ENCODE results near the gene GSTM3. TPM values are rescaled to one million over a fixed set of nuclear protein-coding genes. Genes with fewer than 3 reads are reported as not detected.

Gene GSTM3
- total RNA-seq, 1 experiment from 2014 or later: not detected

DNA sequence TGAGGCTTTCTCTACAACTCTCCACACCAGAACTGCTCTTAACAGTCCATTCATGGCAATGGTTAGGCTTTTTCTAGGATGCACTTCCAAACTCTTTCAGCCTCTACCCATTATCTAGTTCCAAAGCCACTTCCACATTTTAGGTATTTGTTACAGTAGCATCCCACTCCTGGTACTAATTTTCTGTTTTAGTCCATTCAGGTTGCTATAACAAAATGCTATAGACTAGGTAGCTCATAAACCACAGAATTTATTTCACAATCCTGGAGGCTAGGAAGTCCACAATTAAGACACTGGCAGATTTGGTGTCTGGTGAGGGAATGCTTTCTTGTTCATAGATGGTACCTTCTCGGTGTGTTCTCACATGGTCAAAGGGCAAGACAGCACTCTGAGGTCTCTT, 40.1 kb upstream of the GSTM3 start:
- H3K27me3 Mint-ChIP-seq (ENCODE audit: insufficient read depth, unreplicated experiment): no peaks in the 10 kb centered on the region
- H3K4me3 Mint-ChIP-seq (ENCODE audit: unreplicated experiment): no peak overlapping the region
- CTCF ChIA-PET: interaction anchor here (0.7 to 25.8 kb wide), 6 partner anchors 8 to 235 kb away, joined by 3 to 969 read pairs (median 10); partner anchors contain the start of gene AHCYL1
- H3K4me1 Mint-ChIP-seq (ENCODE audit: insufficient read depth, unreplicated experiment): peaks cover 18% of the 10 kb centered on the region
- H3K36me3 Mint-ChIP-seq (ENCODE audit: insufficient read depth, unreplicated experiment): no peaks in the 10 kb centered on the region
- TF ChIP-seq, protein P1, sequence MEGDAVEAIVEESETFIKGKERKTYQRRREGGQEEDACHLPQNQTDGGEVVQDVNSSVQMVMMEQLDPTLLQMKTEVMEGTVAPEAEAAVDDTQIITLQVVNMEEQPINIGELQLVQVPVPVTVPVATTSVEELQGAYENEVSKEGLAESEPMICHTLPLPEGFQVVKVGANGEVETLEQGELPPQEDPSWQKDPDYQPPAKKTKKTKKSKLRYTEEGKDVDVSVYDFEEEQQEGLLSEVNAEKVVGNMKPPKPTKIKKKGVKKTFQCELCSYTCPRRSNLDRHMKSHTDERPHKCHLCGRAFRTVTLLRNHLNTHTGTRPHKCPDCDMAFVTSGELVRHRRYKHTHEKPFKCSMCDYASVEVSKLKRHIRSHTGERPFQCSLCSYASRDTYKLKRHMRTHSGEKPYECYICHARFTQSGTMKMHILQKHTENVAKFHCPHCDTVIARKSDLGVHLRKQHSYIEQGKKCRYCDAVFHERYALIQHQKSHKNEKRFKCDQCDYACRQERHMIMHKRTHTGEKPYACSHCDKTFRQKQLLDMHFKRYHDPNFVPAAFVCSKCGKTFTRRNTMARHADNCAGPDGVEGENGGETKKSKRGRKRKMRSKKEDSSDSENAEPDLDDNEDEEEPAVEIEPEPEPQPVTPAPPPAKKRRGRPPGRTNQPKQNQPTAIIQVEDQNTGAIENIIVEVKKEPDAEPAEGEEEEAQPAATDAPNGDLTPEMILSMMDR (IDR thresholded peaks at IDR 0.05; ENCODE audit: unreplicated experiment): no peak
- no peak overlapping the region for H3K27ac Mint-ChIP-seq (ENCODE audit: low read depth, unreplicated experiment)
- no TSS peak for BruUV-seq (replicated peaks)
- no peaks in the 10 kb centered on the region for H3K9me3 Mint-ChIP-seq (ENCODE audit: unreplicated experiment)
- POLR2A ChIA-PET: interaction anchor here (1.2 to 3.8 kb wide), 5 partner anchors 94 to 233 kb away, joined by 3 to 38 read pairs (median 5); partner anchors contain the start of genes AHCYL1 and GNAI3
- intact Hi-C loops (cut with micrococcal nuclease): no loop called here
- DNase-seq (ENCODE audit: unreplicated experiment): no peak

DNA sequence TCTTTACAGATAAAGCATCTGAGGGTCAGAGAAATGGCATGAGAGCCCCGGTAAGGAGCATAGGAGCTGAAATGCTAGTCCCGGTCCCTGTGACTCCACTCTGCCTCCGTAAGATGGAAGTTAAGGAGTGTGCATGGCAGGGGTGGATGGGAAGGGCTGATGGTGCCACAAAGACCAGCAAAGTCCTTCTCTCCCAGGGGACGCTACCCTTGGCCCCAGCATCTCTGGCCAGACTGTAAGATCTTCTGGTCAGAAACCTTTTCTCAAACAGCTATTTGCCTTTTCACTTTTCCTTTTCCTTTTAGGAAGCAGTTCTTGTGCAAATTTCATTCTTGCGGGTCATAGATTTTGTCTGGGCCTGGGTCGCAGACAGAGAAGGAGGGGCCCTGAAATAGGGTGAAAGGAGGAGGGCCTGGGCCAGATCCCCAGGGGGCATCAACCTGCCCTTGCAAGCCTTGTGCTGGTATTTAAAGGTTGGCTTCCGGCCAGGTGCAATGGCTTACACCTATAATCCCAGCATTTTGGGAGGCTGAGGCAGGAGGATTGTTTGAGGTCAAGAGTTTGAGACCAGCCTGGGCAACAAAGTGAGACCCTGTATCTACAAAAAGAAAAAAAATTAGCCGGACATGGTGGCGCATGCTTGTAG, 37.3 kb upstream of the GSTM3 start:
- Mint-ChIP-seq H3K27me3 (ENCODE audit: insufficient read depth, unreplicated experiment) (no peaks in the 10 kb centered on the region), H3K9me3 (ENCODE audit: unreplicated experiment) (no peaks in the 10 kb centered on the region), H3K36me3 (ENCODE audit: insufficient read depth, unreplicated experiment) (no peaks in the 10 kb centered on the region), H3K27ac (ENCODE audit: low read depth, unreplicated experiment) (no peak overlapping the region), H3K4me1 (ENCODE audit: insufficient read depth, unreplicated experiment) (peaks cover 8% of the 10 kb centered on the region), H3K4me3 (ENCODE audit: unreplicated experiment) (no peak overlapping the region)
- no peak for DNase-seq (ENCODE audit: unreplicated experiment)
- CTCF ChIA-PET: interaction anchor here (1.1 to 25.8 kb wide), 24 partner anchors 8 to 525 kb away, joined by 3 to 969 read pairs (median 5); partner anchors contain the start of genes AHCYL1 and GNAI3
- TF ChIP-seq, protein P1 (IDR thresholded peaks at IDR 0.05; ENCODE audit: unreplicated experiment): no peak
- intact Hi-C loops (cut with micrococcal nuclease): loop anchor here (1.0 to 5.0 kb wide), 4 partner anchors 134 to 233 kb away; partner anchors contain the start of genes AHCYL1 and CSF1
- POLR2A ChIA-PET: interaction anchor here (0.6 to 8.8 kb wide), 3 partner anchors 34 to 207 kb away, joined by 5 to 82 read pairs (median 22); partner anchors contain the start of gene AHCYL1
- BruUV-seq (replicated peaks): no TSS peak

DNA sequence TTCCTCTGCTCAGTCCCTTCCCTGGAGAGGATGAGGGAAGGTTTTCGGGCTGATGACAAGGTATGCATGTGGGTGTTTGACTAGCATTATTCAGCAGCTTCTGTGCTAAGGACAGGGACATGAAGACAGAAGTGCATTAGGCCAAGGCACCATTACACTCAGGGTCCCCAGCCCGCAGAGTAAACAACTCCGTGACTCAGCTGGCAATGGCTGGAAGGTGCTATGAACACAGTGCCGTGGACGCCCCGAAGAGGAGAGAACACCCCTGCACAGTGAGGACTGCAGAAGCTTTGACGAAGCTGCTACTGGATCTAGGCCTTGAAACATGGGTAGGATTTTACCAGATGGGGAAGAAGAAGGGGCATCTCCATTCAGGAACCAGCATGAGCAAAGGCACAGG, 36.6 kb upstream of the GSTM3 start:
- intact Hi-C loops (cut with micrococcal nuclease): loop anchor here (1.0 to 5.0 kb wide), 4 partner anchors 135 to 234 kb away; partner anchors contain the start of genes AHCYL1 and CSF1
- Mint-ChIP-seq H3K36me3 (ENCODE audit: insufficient read depth, unreplicated experiment) (no peaks in the 10 kb centered on the region), H3K27ac (ENCODE audit: low read depth, unreplicated experiment) (no peak overlapping the region), H3K9me3 (ENCODE audit: unreplicated experiment) (no peaks in the 10 kb centered on the region), H3K4me3 (ENCODE audit: unreplicated experiment) (no peak overlapping the region), H3K4me1 (ENCODE audit: insufficient read depth, unreplicated experiment) (peaks cover 1% of the 10 kb centered on the region), H3K27me3 (ENCODE audit: insufficient read depth, unreplicated experiment) (no peaks in the 10 kb centered on the region)
- BruUV-seq (replicated peaks): no TSS peak
- no peak for DNase-seq (ENCODE audit: unreplicated experiment)
- ChIA-PET CTCF (interaction anchor here (0.5 to 25.8 kb wide), 55 partner anchors 9 to 1816 kb away, joined by 3 to 969 read pairs (median 4); partner anchors contain the start of genes AHCYL1, AMPD2, GNAI3 and GNAT2), POLR2A (interaction anchor here (1.1 to 8.8 kb wide), 4 partner anchors 203 to 257 kb away, joined by 3 to 82 read pairs (median 12); partner anchors contain the start of genes AHCYL1 and STRIP1)
- TF ChIP-seq, protein P1 (IDR thresholded peaks at IDR 0.05; ENCODE audit: unreplicated experiment): no peak

DNA sequence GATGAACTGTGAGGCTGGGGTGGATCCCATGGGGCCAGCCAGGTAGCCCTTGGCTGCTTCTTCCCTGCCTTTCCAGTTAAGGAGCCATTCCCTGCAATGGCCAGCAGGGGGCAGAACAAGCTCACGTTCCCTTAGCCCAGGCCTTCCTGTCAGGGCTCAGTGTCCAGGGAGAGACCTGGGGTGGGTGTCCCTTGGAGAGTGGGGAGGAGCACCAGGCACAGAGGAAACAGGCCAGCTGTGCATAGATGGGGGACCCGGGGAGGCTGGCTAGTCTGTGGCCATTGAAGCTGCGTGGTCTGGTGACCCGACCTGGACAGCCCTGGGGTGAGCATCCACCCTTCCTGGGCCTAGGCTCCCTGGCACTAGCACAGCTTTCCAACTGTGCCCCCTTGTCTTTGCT, 36.1 kb upstream of the GSTM3 start:
- CTCF ChIA-PET: interaction anchor here (0.5 to 25.8 kb wide), 58 partner anchors 9 to 1816 kb away, joined by 3 to 969 read pairs (median 4); partner anchors contain the start of genes AHCYL1, AMPD2, GNAI3 and GNAT2
- H3K27me3 Mint-ChIP-seq (ENCODE audit: insufficient read depth, unreplicated experiment): no peaks in the 10 kb centered on the region
- DNase-seq (ENCODE audit: unreplicated experiment): peak; percentile 89
- BruUV-seq (replicated peaks): no TSS peak
- POLR2A ChIA-PET: interaction anchor here (0.8 to 8.8 kb wide), 6 partner anchors 204 to 258 kb away, joined by 3 to 82 read pairs (median 3); partner anchors contain the start of genes AHCYL1 and STRIP1
- TF ChIP-seq, protein P1 (IDR thresholded peaks at IDR 0.05; ENCODE audit: unreplicated experiment): peak; percentile 98
- intact Hi-C loops (cut with micrococcal nuclease): loop anchor here (1.0 to 5.0 kb wide), 4 partner anchors 135 to 234 kb away; partner anchors contain the start of genes AHCYL1 and CSF1
- no peak overlapping the region for H3K27ac Mint-ChIP-seq (ENCODE audit: low read depth, unreplicated experiment)
- H3K4me3 Mint-ChIP-seq (ENCODE audit: unreplicated experiment): no peak overlapping the region
- H3K9me3 Mint-ChIP-seq (ENCODE audit: unreplicated experiment): no peaks in the 10 kb centered on the region
- H3K36me3 Mint-ChIP-seq (ENCODE audit: insufficient read depth, unreplicated experiment): no peaks in the 10 kb centered on the region
- H3K4me1 Mint-ChIP-seq (ENCODE audit: insufficient read depth, unreplicated experiment): no peaks in the 10 kb centered on the region
